Nephron progenitor cell (in vitro differentiated cells): ENCODE data around the gene ESYT3.

ENCODE experiments used
- DNase-seq: peaks from one replicate; pipeline ENCODE4 v3.0.0; 2021
- H3K27ac Mint-ChIP-seq: 2 replicates; pipeline ENCODE4 v1.8.0; 2021; ENCODE audit warnings: mild to moderate bottlenecking, moderate library complexity, mixed read lengths
- H3K27me3 Mint-ChIP-seq: 2 replicates; pipeline ENCODE4 v1.8.0; 2021; ENCODE audit warnings: mild to moderate bottlenecking, low read depth, mixed read lengths; ENCODE audit not compliant: poor library complexity
- H3K36me3 Mint-ChIP-seq: 2 replicates; pipeline ENCODE4 v1.8.0; 2021; ENCODE audit warnings: low read depth, mixed read lengths
- H3K4me1 Mint-ChIP-seq: 2 replicates; pipeline ENCODE4 v1.8.0; 2021; ENCODE audit warnings: mixed read lengths
- H3K4me3 Mint-ChIP-seq: 2 replicates; pipeline ENCODE4 v1.8.0; 2021; ENCODE audit warnings: mild to moderate bottlenecking, moderate library complexity, mixed read lengths
- H3K9me3 Mint-ChIP-seq: 2 replicates; pipeline ENCODE4 v1.8.0; 2021; ENCODE audit warnings: mild to moderate bottlenecking, moderate library complexity, mixed read lengths
- CTCF ChIP-seq: fragments of 200-600 bp; sonication (generic); IDR thresholded peaks from 2 replicates; pipeline ENCODE4 v1.5.0; 2021; ENCODE audit warnings: antibody characterized with exemption

ESYT3 gene

GRCh38 chr3:138437281-138437680 lies 2.9 kb downstream of the ESYT3 start:
- no peak for DNase-seq
- Mint-ChIP-seq H3K36me3 (no peaks in the 10 kb centered on the region), H3K4me3 (no peak overlapping the region), H3K4me1 (peaks cover 10% of the 10 kb centered on the region), H3K27ac (no peak overlapping the region), H3K9me3 (peaks cover 17% of the 10 kb centered on the region), H3K27me3 (peaks cover 72% of the 10 kb centered on the region)
- TF ChIP-seq CTCF: no peak

- Mint-ChIP-seq H3K4me3 (no peak overlapping the region), H3K27ac (no peak overlapping the region), H3K4me1 (peaks cover 23% of the 10 kb centered on the region), H3K9me3 (peaks cover 4% of the 10 kb centered on the region), H3K36me3 (no peaks in the 10 kb centered on the region), H3K27me3 (peaks cover 59% of the 10 kb centered on the region)
- no peak for DNase-seq
- TF ChIP-seq CTCF: no peak
These were observed 4.5 kb downstream of the ESYT3 start for GRCh38 chr3:138438896-138439295.

GRCh38 chr3:138439646-138440045 lies 5.2 kb downstream of the ESYT3 start:
- H3K36me3 Mint-ChIP-seq: no peaks in the 10 kb centered on the region
- DNase-seq: no peak
- no peak for TF ChIP-seq CTCF
- H3K9me3 Mint-ChIP-seq: no peaks in the 10 kb centered on the region
- H3K27me3 Mint-ChIP-seq: peaks cover 51% of the 10 kb centered on the region
- no peak overlapping the region for H3K4me3 Mint-ChIP-seq
- no peak overlapping the region for H3K27ac Mint-ChIP-seq
- H3K4me1 Mint-ChIP-seq: peaks cover 23% of the 10 kb centered on the region

- Mint-ChIP-seq H3K27ac (no peak overlapping the region), H3K36me3 (no peaks in the 10 kb centered on the region), H3K4me1 (peaks cover 23% of the 10 kb centered on the region), H3K9me3 (no peaks in the 10 kb centered on the region), H3K4me3 (no peak overlapping the region), H3K27me3 (peaks cover 47% of the 10 kb centered on the region)
- no peak for DNase-seq
- TF ChIP-seq CTCF: no peak
These were observed 5.7 kb downstream of the ESYT3 start for GRCh38 chr3:138440121-138440521.

- Mint-ChIP-seq H3K36me3 (no peaks in the 10 kb centered on the region), H3K4me3 (no peak overlapping the region), H3K27ac (no peak overlapping the region), H3K4me1 (peaks cover 23% of the 10 kb centered on the region), H3K27me3 (peaks cover 42% of the 10 kb centered on the region), H3K9me3 (no peaks in the 10 kb centered on the region)
- DNase-seq: no peak
- no peak for TF ChIP-seq CTCF
These were observed 6.2 kb downstream of the ESYT3 start for GRCh38 chr3:138440596-138440995.

GRCh38 chr3:138441256-138441655 lies 6.8 kb downstream of the ESYT3 start:
- Mint-ChIP-seq H3K36me3 (no peaks in the 10 kb centered on the region), H3K27me3 (peaks cover 35% of the 10 kb centered on the region), H3K27ac (no peak overlapping the region), H3K9me3 (no peaks in the 10 kb centered on the region), H3K4me1 (peaks cover 23% of the 10 kb centered on the region), H3K4me3 (no peak overlapping the region)
- no peak for DNase-seq
- TF ChIP-seq CTCF: no peak
